Left kidney (tissue), 2 donors: ENCODE measurements around the gene SNED1. TPM values are rescaled to one million over a fixed set of nuclear protein-coding genes. Genes with fewer than 3 reads are reported as not detected.

Source experiments
- DNase-seq: peaks from one replicate; pipeline ENCODE4 v3.0.0-alpha.2; 2013
- polyA plus RNA-seq: library from polyadenylated mRNA; unstranded; fragments of 120-200 nt; gene quantifications from one replicate; pipeline ENCODE4 v1.2.1, GENCODE V29; 2013; ENCODE audit not compliant: insufficient read length

SNED1 gene
- polyA plus RNA-seq, 1 donor, result 8.2 TPM

DNA sequence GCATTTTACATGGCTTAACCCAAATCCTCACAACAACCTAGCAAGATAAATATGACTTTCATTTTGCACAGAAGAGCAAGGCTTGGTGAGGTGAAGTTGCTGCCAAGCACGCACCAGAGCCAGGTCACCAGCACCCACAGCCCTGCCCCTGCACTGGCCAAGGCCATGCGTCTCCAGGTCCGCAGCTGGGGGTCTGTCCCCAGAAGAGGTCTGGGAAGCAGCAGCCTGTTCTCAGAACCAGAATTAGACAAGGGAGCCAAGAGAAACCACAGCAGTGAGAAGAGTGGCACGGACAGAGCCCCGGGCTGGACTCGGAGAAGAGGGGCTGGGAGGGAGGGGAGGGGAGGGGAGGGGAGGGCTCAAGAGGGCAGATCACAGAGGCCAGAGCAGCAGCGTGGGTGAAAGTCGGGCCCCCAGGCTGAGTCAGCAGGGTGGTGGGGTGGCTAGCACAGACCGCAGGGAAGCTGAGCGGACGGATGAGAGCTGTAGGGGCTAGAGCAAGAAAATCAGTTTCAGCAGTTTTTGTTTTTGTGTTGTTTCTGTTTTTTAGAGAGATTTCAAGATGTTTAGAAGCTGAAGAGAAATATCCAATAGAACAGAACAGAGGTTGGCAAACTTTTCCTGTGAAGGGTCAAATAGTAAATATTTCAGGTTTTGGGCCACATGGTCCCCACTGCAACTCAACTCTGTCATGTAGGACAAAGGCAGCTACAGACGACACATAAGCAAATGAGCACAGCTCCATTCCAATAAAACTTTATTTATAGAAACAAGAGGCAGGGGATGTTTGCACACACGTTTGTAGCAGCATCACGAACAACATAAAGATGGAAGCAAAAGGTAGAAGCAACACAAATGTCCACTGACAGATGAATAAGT, 111.0 kb downstream of the SNED1 start:
- DNase-seq, result no peak

GRCh38 chr2:241110089-241110606, 111.7 kb downstream of the SNED1 start:
- DNase-seq, result no peak

GRCh38 chr2:241110607-241111439, 112.4 kb downstream of the SNED1 start:
- no peak for DNase-seq

- DNase-seq, result no peak
These were observed 113.0 kb downstream of the SNED1 start for GRCh38 chr2:241111440-241111805.

DNA sequence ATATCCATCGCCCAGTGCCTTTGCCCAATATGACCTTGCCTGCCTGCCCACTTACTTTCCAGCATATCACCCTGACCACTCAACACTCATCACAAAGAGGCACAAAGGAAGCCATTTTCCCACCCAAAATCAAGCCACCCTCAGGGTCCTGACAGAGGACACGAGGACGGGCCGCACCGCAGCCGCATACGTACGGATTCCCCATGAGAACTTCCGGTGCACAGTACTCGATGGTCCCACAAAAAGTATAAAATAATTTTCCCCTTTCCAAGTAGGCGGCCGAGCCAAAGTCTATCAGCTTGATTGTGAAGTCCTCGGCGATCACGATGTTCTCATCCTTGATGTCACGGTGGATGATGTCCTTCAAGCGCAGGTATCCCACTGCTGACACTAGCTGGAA, 113.6 kb downstream of the SNED1 start:
- no peak for DNase-seq

- DNase-seq, result no peak
These were observed 114.2 kb downstream of the SNED1 start for GRCh38 chr2:241112592-241112991.

DNA sequence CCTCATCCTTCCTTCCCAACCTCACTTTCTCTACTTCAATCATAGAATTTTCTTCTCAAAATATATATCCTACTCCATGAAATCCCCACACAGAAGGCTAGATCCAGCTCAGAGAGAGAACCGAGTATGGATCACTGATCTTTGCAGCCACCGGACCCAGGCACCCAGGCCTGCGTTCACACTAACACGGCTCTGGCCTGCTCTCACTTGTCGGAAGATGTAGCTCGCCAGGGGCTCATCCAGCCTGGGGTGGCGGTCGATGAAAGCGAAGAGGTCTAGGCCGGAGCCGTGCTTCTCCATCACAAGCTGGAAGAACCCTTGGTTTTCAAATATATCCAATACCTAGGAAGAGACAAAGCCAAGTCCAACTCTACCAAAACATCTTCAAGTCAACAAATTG, 116.4 kb downstream of the SNED1 start:
- no peak for DNase-seq

- DNase-seq, result no peak
These were observed 116.9 kb downstream of the SNED1 start for GRCh38 chr2:241115361-241115760.

DNA sequence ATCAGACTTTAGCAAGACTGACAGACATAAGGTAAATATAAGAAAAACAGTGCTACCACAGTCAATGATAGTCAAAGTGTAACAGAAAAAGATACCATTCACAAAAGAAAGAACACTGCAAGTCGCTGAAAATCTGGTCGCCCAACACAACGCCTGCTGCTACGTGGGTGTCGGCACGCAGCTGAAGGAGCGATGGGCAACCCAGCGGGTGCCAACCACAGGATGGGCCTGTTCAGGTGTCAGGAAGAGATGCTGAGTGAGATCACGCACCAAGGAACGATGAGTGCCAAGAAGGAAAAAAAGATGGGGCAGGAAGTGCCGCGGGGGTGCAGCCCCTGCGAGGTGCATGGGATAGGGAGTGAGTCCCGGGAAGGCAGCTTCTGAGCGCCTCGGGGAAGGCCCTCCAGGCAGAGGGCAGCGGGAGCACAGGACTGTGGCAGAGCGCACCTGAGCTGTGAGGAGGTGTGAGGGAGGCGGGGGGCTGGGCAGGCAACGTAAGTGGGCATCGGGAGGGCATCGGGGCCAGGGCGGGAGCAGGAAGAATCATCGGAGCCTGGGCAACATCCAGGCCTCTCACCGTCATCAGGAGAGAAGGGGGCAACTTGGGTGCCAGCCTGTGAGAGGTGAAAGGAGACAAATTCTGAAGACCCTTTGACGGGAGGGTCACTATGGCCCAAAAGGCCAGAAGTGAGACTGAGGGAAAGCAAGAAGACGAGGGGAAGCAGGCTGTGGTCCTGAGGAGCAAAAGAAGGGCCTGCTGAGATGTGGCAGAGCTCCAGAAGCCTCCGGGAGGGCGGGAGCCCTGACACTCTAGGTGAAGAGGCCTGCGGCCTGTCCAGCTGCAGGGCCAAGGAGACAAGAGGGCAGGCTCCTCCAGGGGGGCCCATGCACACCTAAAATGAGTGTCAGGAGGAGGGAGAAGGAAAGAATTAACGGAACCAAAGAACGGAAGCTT, 118.5 kb downstream of the SNED1 start:
- DNase-seq, result no peak

DNA sequence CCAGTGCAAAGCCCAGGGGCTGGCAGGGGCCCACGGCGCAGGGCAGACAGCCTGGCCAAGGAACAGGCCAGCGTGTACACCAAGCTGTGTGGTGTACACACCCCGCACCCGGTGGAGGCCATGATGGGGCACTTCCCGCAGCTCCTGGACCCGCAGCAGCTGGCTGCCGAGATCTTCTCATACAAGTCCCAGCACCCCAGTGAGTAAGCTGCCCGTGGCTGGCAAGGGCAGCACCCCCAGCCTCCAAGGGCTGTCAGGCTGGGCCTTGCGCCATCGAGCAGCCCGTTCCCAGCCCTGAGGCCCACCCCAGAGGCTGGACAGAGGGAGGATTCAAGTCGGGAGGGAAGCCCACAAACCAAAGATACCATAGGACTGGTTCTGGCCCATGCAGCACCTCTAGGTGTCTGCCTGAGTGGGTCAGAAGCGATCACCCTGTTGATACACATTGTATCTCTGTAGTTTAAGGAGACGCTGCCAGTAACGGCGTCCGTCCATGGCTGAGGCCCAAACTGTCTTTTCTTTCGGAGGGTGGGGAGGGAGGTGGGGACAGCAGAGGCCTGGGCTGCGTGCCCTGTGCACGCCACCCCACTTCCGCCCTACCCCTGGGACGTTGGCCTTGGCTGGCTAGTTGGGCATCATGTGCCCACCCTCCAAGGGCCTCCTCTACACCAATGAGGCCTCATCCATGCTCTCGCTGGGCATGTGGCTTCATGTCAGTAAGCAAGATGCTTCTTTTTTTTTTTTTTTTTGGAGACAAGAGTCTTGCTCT, 120.5 kb downstream of the SNED1 start:
- DNase-seq, result no peak

- no peak for DNase-seq
These were observed 122.0 kb downstream of the SNED1 start for GRCh38 chr2:241120440-241120839.

GRCh38 chr2:241121008-241121407, 122.6 kb downstream of the SNED1 start:
- DNase-seq, result no peak

- no peak for DNase-seq
These were observed 124.1 kb downstream of the SNED1 start for GRCh38 chr2:241122376-241123002.

DNA sequence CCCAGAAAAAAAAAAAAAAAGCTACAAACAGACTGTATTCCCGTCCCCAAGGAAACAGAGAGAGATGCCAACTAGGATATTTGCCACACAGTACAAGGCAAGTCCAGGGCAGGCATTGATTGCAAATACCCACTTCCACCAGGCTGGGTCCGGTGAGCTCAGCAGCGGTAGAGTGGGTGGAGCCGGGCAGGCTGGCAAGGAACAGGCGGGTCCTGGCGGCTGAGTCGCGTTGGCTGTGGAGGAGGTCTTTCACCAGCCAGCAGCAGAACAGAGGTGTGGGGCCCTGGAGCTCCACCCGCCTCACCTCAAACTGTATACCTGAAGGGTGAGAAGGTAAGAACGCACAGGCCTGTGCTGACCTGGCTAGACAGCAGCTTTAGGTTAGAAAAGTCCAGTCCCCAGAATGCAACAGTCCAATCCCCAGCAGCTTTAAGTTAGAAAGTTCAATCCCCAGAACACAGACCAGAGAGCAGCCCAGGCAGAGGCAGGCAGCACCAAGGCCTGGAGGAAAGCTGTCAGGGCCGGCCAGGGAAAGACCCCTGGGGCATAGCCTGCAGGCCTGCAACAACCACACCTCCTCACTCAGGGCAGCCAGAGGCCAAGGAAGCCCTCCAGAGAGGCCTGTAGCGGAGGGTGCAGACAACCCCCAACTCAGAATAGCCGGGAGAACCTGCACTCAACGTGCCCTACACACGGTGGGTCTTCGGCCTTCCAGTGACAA, 125.6 kb downstream of the SNED1 start:
- no peak for DNase-seq

GRCh38 chr2:241125626-241126025, 127.2 kb downstream of the SNED1 start:
- no peak for DNase-seq

DNA sequence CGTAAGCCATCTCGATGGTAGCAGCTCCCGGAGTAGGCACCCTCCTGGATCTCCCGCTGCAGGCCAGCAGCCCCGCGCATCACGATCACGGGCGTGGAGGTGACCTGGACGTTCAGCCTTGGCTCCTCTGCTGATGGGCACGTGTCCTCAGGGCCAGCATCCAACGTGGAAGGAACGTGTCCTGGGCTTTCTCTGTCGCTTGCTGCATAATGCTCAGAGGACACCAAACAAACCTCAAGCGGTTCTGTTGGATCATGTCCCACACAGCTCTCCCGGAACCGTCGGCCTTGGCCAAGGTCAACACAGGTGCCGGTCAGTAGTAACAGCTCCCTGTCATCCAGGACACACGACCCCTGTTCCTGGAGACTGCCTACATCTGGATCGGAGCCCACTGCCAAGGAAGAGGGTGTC, 127.8 kb downstream of the SNED1 start:
- no peak for DNase-seq

DNA sequence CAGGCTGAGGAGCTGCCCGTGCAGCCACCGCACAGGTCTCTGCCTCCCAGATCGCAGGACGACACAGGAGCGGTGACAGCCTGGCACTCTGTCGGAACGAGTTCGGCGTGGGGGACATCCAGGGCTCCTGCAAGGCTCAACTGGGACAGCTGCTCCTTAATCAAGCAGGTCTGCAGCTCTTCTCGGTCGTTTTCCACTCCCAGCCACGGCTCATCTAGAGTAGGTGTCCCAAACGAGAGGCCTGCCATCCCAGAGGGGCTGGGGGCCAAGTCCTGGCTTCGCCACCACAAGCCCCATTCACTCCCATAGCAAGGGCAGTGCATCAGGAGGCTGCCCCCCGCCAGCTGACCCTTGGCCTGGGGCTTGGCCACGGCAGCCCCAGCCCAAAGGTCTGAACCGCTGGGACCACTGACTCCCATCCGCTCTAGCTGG, 128.4 kb downstream of the SNED1 start:
- no peak for DNase-seq

GRCh38 chr2:241128266-241128665, 129.8 kb downstream of the SNED1 start:
- no peak for DNase-seq

DNA sequence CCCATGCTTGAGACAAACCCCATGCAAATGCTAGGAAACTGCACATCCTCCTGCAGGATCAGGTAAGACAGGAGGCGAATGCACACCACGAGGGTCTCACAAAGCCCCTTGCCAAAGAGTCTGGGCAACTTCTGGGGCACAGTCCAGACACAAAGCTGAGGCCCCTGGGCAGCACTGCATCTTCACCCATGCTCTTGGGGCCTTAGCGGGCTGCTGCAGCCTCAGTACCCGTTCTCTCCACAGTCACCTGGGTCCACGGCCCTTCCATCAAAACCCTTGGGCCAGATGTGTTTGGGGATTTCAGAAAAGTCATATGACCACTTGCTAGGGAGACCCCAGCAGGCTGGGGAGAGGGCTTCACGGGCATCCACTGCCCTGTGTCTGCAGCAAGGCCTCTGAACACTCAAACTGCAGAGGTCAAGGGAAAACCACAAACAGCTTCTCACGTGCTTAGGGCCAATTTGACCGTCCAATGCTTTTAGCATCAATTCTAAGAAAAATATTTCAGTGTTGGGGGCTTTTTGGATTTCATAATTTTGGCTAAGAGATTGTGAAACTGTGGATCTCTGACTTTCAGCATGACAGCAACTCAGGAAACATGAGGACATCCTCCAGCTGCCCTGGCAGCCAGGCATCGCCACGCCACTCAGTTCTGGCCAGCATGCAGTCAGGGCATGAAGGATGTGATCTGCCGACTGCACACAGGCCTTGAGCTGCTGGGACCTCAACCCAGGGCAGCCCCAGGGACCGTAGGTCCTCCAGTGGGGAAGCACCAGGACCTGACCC, 130.9 kb downstream of the SNED1 start:
- DNase-seq, result no peak
